Measurements from ENCODE around the gene EXOSC9.

GRCh38 chr4:121773883-121774282, 27.2 kb upstream of the EXOSC9 start:
- TF ChIP-seq EZH2 (IDR thresholded peaks at IDR 0.05; ENCODE audit: borderline replicate concordance, low read depth, low read length, poor library complexity, severe bottlenecking), result no peak
- no peak for TF ChIP-seq CTCF (conservative IDR thresholded peaks at IDR 0.05; ENCODE audit: low read depth, low read length)
